SK-N-MC (cell line): Measurements from ENCODE around the gene FSD1.

Experiments
- EZH2 ChIP-seq: fragments of 200-600 bp; sonication (generic); IDR thresholded peaks from one replicate; pipeline ENCODE4 v1.6.1; 2017; ENCODE audit warnings: antibody characterized with exemption
- FOXP2 ChIP-seq: optimal IDR thresholded peaks from 2 replicates; pipeline ENCODE3; 2011; ENCODE audit warnings: mild to moderate bottlenecking, moderate library complexity; ENCODE audit not compliant: insufficient read depth; ENCODE audit errors: extremely low read length, control extremely low read depth
- POLR2AphosphoS5 ChIP-seq: IDR thresholded peaks from 2 replicates; pipeline ENCODE4 v1.6.1; 2012; ENCODE audit warnings: mild to moderate bottlenecking, low read depth, low read length, borderline replicate concordance

DNA sequence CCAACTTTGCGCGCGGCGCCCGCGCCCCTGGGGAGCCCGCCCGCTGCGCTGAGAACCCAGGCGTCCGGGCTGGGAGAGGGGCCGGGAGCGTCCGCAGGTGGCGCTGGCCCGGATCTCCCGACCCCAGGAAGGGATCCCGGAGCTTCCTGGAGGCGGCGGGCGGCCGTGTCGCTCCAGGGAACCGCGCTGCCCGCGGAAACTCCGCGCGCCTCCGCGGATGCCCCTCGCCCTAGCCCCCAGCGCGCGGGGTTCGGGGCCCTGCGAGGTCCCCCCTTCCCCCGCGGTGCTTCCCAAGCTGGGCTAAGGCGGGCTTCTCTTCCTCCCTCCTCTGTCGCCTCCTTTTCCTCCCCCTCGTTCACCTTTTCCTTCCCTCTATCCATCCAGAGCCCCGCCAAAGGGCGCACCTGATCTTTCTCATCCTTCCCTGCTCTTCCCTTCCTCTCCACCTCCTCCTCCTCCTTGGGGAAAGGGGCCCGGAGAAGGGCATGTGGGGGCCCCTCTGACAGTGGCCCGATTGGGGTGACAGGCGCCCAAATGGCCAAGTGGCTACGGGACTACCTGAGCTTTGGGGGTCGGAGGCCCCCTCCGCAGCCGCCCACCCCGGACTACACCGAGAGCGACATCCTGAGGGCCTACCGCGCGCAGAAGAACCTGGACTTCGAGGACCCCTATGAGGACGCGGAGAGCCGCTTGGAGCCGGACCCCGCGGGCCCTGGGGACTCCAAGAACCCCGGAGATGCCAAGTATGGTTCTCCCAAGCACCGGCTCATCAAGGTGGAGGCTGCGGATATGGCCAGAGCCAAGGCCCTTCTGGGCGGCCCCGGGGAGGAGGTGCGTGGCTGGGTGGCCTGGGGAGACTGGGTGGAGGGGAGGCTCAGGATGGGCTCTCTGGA is 24.6 kb upstream of the FSD1 start:
- TF ChIP-seq POLR2AphosphoS5 (no peak), EZH2 (no peak), FOXP2 (no peak)
